Calu3 (cell line): ENCODE results near the gene SMTNL2. TPM values are rescaled to one million over a fixed set of nuclear protein-coding genes. Genes with fewer than 3 reads are reported as not detected.
"Not testable (repeated sequence)": the region's sequence is repeated elsewhere in the genome, so short reads cannot be mapped to it uniquely, and the experiment has no call there.

Experiments
- BruUV-seq: library from RNA; stranded (reverse); fragments of 400-500 nt; replicated peaks from 2 replicates; lab custom pipeline; 2021; lab: Mats Ljungman, UMichigan
- CTCF ChIA-PET: fragments of 300-600 bp; sonication (Branson Sonifier 250); formaldehyde crosslinking; loops from one replicate; lab custom pipeline; 2022; ENCODE audit warnings: antibody characterized with exemption; lab: Charles Lee
- DNase-seq: peaks from one replicate; pipeline ENCODE4 v3.0.0; 2022
- H3K27ac Mint-ChIP-seq: one replicate; pipeline ENCODE4 v1.8.0; 2022; ENCODE audit warnings: mixed read lengths; ENCODE audit not compliant: unreplicated experiment
- H3K27me3 Mint-ChIP-seq: one replicate; pipeline ENCODE4 v1.8.0; 2022; ENCODE audit warnings: mixed read lengths; ENCODE audit not compliant: unreplicated experiment
- H3K36me3 Mint-ChIP-seq: one replicate; pipeline ENCODE4 v1.8.0; 2022; ENCODE audit warnings: mild to moderate bottlenecking, moderate library complexity, mixed read lengths; ENCODE audit not compliant: insufficient read depth, unreplicated experiment
- H3K4me1 Mint-ChIP-seq: one replicate; pipeline ENCODE4 v1.8.0; 2022; ENCODE audit warnings: mild to moderate bottlenecking, low read depth, mixed read lengths; ENCODE audit not compliant: unreplicated experiment
- H3K4me3 Mint-ChIP-seq: one replicate; pipeline ENCODE4 v1.8.0; 2022; ENCODE audit warnings: mild to moderate bottlenecking, low read depth, moderate library complexity, mixed read lengths; ENCODE audit not compliant: unreplicated experiment
- H3K9me3 Mint-ChIP-seq: one replicate; pipeline ENCODE4 v1.8.0; 2022; ENCODE audit warnings: low read depth, mixed read lengths; ENCODE audit not compliant: unreplicated experiment
- intact Hi-C: fragments of 100-400 bp; cut with micrococcal nuclease; formaldehyde crosslinking; loops from one replicate; pipeline ENCODE4 v1.10.0; 2022; ENCODE audit not compliant: unreplicated experiment
- total RNA-seq: library from RNA; stranded (reverse); gene quantifications from 2 replicates; pipeline ENCODE4 v1.2.3, GENCODE V29; 2022
- TF ChIP-seq, protein P1 (sequence below): fragments of 200-600 bp; IDR thresholded peaks from one replicate; pipeline ENCODE4 v1.8.0; 2022; ENCODE audit warnings: antibody characterized with exemption; ENCODE audit not compliant: unreplicated experiment

The SMTNL2 gene
- total RNA-seq, 1 experiment from 2014 or later = not detected

GRCh38 chr17:4594406-4594805 is 10.1 kb downstream of the SMTNL2 start:
- Mint-ChIP-seq H3K9me3 (no peaks in the 10 kb centered on the region), H3K4me1 (no peaks in the 10 kb centered on the region), H3K36me3 (no peaks in the 10 kb centered on the region), H3K27me3 (peaks cover 57% of the 10 kb centered on the region), H3K4me3 (no peak overlapping the region), H3K27ac (no peak overlapping the region)
- intact Hi-C loops = no loop called here
- TF ChIP-seq, protein P1, sequence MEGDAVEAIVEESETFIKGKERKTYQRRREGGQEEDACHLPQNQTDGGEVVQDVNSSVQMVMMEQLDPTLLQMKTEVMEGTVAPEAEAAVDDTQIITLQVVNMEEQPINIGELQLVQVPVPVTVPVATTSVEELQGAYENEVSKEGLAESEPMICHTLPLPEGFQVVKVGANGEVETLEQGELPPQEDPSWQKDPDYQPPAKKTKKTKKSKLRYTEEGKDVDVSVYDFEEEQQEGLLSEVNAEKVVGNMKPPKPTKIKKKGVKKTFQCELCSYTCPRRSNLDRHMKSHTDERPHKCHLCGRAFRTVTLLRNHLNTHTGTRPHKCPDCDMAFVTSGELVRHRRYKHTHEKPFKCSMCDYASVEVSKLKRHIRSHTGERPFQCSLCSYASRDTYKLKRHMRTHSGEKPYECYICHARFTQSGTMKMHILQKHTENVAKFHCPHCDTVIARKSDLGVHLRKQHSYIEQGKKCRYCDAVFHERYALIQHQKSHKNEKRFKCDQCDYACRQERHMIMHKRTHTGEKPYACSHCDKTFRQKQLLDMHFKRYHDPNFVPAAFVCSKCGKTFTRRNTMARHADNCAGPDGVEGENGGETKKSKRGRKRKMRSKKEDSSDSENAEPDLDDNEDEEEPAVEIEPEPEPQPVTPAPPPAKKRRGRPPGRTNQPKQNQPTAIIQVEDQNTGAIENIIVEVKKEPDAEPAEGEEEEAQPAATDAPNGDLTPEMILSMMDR = no peak
- DNase-seq = no peak
- no TSS peak for BruUV-seq
- CTCF ChIA-PET = interaction anchor here (2.5 kb wide), 1 partner anchor 28 kb away, joined by 9 read pairs; no protein-coding TSS in a partner anchor

- BruUV-seq = no TSS peak
- peaks cover 57% of the 10 kb centered on the region for H3K27me3 Mint-ChIP-seq
- CTCF ChIA-PET = interaction anchor here (0.5 to 2.5 kb wide), 3 partner anchors 9 to 232 kb away, joined by 3 to 9 read pairs (median 4); no protein-coding TSS in a partner anchor
- no peaks in the 10 kb centered on the region for H3K4me1 Mint-ChIP-seq
- TF ChIP-seq, protein P1 = no peak
- no peaks in the 10 kb centered on the region for H3K36me3 Mint-ChIP-seq
- DNase-seq = peak; percentile 58
- H3K27ac Mint-ChIP-seq = no peak overlapping the region
- H3K4me3 Mint-ChIP-seq = peak overlapping the region; percentile 37
- H3K9me3 Mint-ChIP-seq = no peaks in the 10 kb centered on the region
- intact Hi-C loops = no loop called here
Measured at GRCh38 chr17:4594931-4595684, 10.8 kb downstream of the SMTNL2 start.

GRCh38 chr17:4595685-4596342 is 11.5 kb downstream of the SMTNL2 start:
- H3K36me3 Mint-ChIP-seq, BruUV-seq, H3K4me1 Mint-ChIP-seq, H3K27ac Mint-ChIP-seq, H3K9me3 Mint-ChIP-seq, intact Hi-C loops, DNase-seq, H3K4me3 Mint-ChIP-seq: not testable (repeated sequence)
- peaks cover 56% of the 10 kb centered on the region for H3K27me3 Mint-ChIP-seq
- CTCF ChIA-PET = interaction anchor here (0.5 to 2.5 kb wide), 3 partner anchors 10 to 232 kb away, joined by 3 to 9 read pairs (median 4); no protein-coding TSS in a partner anchor

GRCh38 chr17:4596636-4597380 is 12.5 kb downstream of the SMTNL2 start:
- no peak for DNase-seq
- Mint-ChIP-seq H3K4me1 (no peaks in the 10 kb centered on the region), H3K4me3 (no peak overlapping the region), H3K27me3 (peaks cover 46% of the 10 kb centered on the region), H3K9me3 (no peaks in the 10 kb centered on the region), H3K27ac (no peak overlapping the region), H3K36me3 (no peaks in the 10 kb centered on the region)
- no TSS peak for BruUV-seq
- intact Hi-C loops = no loop called here
- TF ChIP-seq, protein P1 = no peak
- CTCF ChIA-PET = interaction anchor here (0.5 kb wide), 1 partner anchor 30 kb away, joined by 4 read pairs; no protein-coding TSS in a partner anchor
